ENCODE results near the gene C19orf73.

C19orf73 gene

GRCh38 chr19:49120868-49121267, 1.9 kb upstream of the C19orf73 start:
- no peak for DNase-seq

GRCh38 chr19:49120325-49120683, 1.4 kb upstream of the C19orf73 start:
- no peak for DNase-seq

- DNase-seq, result no peak
Measured at GRCh38 chr19:49119411-49120324, 725 bp upstream of the C19orf73 start, which contains the start of gene PPFIA3. Gene PPFIA3, plus strand, starts transcription at chr19:49119544. Its CDS starts 8,330 bp downstream, at chr19:49127874.

- DNase-seq, result no peak
Measured at GRCh38 chr19:49117677-49118564, 1.0 kb downstream of the C19orf73 start.

- no peak for DNase-seq
Measured at GRCh38 chr19:49116544-49116943, 2.4 kb downstream of the C19orf73 start.

GRCh38 chr19:49114630-49115363, 4.1 kb downstream of the C19orf73 start:
- no peak for DNase-seq

GRCh38 chr19:49113762-49114629, 4.9 kb downstream of the C19orf73 start, which contains the start of gene LIN7B:
Gene LIN7B, plus strand, starts transcription at chr19:49114370. Its CDS starts 35 bp downstream, at chr19:49114405.
- peak; percentile 73 for DNase-seq

- DNase-seq, result no peak
Measured at GRCh38 chr19:49111218-49111998, 7.5 kb downstream of the C19orf73 start.

- no peak for DNase-seq
Measured at GRCh38 chr19:49110567-49110966, 8.4 kb downstream of the C19orf73 start.

- no peak for DNase-seq
Measured at GRCh38 chr19:49109569-49110233, 9.2 kb downstream of the C19orf73 start.

GRCh38 chr19:49109051-49109450, 9.9 kb downstream of the C19orf73 start:
- no peak for DNase-seq

- no peak for DNase-seq
Measured at GRCh38 chr19:49107625-49108459, 11.1 kb downstream of the C19orf73 start.

GRCh38 chr19:49106648-49107135, 12.3 kb downstream of the C19orf73 start:
- no peak for DNase-seq

- no peak for DNase-seq
Measured at GRCh38 chr19:49104229-49104864, 14.6 kb downstream of the C19orf73 start.

GRCh38 chr19:49103331-49104085, 15.4 kb downstream of the C19orf73 start:
- no peak for DNase-seq

- DNase-seq, result no peak
Measured at GRCh38 chr19:49102303-49102702, 16.6 kb downstream of the C19orf73 start.

- no peak for DNase-seq
Measured at GRCh38 chr19:49101160-49101559, 17.8 kb downstream of the C19orf73 start.

- DNase-seq, result no peak
Measured at GRCh38 chr19:49098795-49099194, 20.1 kb downstream of the C19orf73 start.

Data from NCI-H1436 (cell line).